GM18508 (cell line): ENCODE results near the gene POLE.

ENCODE experiments used
- ATAC-seq: cut with Tn5 transposase; IDR thresholded peaks from one replicate; pipeline ENCODE4 v1.9.1; 2021; ENCODE audit warnings: moderate number of reproducible peaks; ENCODE audit not compliant: insufficient read depth, unreplicated experiment

Gene POLE, protein sequence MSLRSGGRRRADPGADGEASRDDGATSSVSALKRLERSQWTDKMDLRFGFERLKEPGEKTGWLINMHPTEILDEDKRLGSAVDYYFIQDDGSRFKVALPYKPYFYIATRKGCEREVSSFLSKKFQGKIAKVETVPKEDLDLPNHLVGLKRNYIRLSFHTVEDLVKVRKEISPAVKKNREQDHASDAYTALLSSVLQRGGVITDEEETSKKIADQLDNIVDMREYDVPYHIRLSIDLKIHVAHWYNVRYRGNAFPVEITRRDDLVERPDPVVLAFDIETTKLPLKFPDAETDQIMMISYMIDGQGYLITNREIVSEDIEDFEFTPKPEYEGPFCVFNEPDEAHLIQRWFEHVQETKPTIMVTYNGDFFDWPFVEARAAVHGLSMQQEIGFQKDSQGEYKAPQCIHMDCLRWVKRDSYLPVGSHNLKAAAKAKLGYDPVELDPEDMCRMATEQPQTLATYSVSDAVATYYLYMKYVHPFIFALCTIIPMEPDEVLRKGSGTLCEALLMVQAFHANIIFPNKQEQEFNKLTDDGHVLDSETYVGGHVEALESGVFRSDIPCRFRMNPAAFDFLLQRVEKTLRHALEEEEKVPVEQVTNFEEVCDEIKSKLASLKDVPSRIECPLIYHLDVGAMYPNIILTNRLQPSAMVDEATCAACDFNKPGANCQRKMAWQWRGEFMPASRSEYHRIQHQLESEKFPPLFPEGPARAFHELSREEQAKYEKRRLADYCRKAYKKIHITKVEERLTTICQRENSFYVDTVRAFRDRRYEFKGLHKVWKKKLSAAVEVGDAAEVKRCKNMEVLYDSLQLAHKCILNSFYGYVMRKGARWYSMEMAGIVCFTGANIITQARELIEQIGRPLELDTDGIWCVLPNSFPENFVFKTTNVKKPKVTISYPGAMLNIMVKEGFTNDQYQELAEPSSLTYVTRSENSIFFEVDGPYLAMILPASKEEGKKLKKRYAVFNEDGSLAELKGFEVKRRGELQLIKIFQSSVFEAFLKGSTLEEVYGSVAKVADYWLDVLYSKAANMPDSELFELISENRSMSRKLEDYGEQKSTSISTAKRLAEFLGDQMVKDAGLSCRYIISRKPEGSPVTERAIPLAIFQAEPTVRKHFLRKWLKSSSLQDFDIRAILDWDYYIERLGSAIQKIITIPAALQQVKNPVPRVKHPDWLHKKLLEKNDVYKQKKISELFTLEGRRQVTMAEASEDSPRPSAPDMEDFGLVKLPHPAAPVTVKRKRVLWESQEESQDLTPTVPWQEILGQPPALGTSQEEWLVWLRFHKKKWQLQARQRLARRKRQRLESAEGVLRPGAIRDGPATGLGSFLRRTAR (N-terminal part only)

DNA sequence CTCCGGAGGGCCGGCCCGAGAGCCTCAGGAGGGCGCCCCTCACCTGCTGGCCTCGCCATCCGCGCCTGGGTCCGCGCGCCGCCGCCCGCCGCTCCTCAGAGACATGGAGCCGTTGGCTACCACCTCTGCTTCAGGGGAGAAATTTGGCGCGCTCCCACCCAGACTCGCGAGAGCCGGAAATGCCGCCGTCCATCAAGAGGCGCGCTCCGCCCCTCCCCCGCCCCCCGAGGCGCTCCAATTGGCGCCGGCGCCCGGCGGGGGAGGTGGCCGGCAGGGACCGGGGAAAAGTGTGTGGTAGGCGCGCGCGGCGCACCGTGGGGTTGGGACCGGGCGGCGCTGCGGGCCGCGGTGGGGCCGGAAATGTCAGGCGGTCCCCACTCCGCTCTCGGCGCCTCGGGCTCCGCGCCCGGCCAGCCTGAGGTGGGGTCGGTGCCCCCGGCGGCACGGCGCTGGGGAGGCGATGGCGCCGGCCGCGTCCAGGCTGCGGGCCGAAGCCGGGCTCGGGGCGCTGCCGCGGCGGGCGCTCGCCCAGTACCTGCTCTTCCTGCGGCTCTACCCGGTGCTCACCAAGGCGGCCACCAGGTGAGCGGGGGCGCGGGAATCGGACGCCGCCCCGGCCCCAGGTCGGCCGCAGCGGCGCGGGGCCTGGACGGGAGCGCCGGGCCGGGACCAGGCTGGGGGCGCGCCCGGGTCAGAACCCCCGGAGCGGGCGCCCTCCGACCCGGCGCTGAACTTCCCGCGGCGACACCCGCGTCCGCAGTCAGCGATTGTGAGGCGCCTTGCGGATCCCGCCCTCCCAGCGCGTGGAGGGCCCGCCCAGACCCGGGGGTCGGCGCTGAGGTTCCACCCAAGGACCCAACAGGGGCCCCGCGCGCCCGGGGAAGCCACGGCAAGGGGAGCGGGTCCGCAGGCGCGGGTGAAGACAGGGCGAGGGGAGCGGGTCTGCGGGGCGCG, at the start of gene POLE, which contains the start of gene PXMP2:
TSS of gene POLE (minus strand) at position 132 of the 954 bp plus-strand sequence. CDS start at position 105, 27 bp downstream.
TSS of gene PXMP2 (plus strand) at position 377 of the 954 bp plus-strand sequence. CDS start at position 461, 84 bp downstream.
- ATAC-seq, result peak; percentile 78

DNA sequence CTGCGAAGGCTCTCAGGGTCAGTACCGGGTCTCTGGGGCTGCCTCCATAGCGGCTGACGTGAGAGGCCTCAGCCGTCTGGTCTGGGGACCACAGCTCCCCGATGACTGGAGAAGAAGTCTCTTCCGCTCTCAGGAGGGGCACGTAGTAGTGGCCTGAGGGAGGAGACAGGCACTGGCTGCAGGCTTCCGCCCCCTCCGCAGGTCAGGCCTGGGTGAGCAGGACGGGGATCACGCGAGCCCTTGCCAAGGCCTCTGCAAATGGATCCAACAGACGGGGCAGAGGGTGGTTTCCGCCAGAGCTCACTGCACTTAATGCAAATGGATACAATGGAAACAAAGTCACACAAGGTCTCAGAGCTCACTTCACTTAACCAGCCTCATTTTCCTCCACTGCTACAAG, 49.8 kb upstream of the POLE start:
- ATAC-seq, result no peak

DNA sequence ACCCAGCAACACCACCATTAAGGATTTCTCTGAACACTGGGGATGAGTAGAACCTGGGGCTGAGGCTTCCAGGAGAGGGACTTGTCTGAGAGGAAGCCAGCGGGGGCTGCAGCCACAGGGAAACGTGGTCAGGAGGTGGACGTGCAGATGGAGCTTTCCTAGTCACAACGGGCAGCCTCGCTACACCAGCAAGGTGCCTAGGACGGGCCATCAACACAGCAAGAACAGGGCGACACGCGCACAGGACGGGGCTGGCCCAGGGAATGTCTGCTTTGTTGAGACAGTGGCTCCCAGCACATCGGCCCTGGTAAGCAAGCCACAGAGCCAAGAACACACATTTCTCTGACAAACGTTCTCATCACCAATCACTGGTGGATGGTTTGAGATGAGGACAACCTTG, 49.2 kb upstream of the POLE start:
- ATAC-seq, result no peak

DNA sequence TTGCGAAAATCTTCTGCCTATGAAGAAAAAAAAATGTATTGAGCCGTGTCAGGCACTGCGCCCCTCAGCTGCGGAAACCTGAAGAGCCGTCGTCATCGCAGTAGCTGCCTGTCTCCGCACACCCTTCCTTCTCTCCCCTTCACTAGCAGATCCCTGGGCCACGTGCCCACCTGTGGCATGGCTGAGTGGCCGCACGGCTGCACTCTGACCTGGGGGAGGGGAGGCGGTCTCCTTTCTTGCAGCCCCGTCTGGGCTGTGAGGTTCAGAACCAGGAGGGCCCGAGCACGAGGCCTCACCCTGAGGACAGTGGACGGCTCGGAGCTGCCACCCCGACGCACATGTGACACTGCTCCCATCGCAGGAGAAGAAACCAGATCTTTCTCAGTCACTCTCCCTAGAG, 48.4 kb upstream of the POLE start:
- ATAC-seq, result no peak

DNA sequence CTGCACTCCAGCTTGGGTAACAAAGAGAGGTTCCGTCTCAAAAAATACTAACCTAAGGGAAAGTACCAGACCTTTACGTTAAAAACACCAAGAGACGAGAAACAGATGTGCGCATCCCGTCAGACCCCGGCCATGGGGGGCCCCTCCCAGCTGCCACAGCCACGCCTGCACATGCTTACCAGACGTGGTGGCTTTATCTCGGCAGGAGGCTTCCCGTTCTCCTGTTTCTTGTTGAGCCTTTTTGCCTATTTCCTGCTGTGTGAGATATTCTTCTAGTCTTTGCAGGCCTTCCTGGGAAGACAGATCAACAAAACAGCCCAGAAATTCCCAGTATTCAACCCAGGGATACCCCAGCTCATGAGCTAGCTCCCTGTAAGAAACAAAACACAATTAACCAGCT, 47.1 kb upstream of the POLE start:
- ATAC-seq, result no peak

DNA sequence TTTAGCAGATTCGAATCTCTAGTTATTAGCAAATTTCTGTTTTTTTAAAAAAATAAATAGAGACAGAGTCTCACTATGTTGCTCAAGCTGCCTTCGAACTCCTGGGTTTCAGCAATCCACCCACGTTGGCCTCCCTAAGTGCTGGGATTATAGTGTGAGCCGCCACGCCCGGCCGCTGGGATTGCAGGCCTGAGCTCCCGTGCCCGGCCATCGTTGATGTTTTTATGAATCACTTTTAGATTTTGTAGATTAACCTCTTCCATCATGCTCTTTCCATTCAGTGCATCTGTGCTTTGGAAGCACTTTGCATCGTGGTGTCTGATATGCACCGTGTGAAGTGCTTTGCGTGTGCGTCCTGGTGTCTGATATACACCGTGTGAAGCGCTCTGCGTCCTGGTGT, 44.4 kb upstream of the POLE start:
- no peak for ATAC-seq

DNA sequence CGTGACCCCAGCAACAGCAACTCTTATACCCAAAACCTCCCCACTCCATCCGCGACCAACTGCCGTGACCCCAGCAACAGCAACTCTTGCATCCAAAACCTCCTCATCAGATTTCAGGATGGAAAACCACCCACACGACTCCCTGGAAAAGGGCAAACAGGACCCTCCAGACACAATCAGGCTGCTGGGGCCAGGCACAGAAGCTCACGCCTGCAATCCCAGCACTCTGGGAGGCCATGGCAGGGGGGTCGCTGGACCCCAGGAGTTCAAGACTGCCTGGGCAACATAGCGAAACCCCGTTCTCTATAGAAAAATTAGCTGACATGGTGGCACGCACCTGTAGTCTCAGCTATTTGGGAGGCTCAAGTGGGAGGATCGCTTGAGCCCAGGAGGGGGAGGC, 43.2 kb upstream of the POLE start:
- no peak for ATAC-seq

DNA sequence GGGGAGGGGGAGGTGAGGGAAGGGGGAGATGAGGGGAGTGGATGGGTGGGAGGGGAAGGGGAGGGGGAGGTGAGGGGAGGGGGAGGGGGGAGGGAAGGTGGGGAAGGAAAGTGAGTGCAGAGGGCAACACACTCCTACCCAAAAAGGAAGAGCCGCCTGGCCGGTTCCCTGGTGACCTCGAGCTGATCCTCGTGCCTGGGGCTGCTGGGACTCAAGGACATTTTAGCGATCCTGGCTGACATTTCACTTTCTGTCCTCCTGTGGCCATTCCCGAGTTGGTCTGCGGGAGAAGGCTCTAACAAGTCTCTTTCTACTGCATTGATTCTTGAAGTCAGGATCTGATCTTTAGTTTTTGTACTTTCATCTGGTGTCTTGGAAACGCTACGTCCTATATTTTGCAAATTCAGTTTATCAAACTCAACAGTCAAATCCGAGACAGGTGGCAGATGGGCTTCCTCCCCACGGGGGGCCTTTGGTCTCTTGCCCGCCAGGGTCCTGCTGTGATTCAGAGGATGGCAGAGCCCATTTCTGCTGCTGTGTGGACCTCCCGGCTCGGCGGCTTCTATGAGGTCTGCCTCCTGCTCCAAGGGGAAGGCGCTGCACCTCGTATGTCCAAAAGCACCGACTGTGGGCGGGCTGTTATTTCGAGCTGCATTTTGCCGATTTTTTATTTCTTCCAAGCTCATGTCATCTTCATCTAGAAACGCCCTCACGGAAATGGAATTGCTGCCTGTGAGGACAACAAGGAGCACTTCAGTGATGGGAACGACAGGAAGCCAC, 42.6 kb upstream of the POLE start:
- no peak for ATAC-seq

DNA sequence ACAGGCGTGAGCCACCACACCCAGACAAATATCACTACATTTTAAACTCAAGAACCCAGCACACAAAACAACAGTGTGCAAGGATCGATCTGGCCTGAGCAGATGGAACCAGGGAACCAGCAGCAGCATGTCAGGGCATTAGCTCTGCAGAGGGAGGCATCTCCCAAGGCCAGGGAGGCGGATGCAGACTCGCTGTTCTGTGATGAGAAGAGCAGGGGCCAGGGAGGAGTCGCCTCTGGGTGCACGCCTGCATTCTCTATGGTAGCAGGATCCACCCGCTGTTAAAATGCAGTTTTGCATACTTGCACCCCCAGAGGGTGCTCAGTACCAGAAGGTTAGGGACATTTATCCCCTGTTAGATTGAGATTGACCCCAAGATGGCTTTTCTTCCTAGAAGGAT, 41.4 kb upstream of the POLE start:
- ATAC-seq, result no peak

DNA sequence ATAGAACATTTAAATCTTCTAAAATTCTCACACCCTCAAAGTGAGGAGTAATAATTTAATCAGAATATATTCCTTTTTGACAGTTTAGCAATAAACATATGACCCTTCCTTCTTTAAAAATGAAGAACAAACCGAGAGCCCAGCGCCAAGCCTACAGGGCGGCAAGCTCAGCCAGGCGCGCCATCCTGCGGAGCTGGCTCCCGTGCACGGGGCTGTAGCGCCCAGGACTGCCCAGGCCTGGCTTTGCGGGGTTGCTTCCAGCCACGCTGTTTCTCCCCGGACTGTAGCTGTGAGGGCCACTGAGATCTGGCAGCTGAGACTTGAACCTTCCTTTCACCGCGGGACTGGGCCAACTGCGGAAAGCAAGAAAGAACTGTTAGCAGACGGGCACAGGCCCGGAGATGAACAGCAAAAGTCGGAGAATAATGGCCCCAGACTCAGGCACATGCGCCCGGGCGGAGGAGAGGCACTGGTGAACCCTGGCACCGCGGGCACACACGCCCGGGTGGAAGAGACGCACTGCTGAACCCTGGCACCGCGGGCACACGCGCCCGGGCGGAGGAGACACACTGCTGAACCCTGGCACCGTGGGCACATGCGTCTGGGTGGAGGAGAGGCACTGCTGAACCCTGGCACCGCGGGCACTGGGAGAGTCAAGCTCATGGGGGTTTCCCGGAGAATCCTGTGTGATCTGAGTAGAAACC, 40.1 kb upstream of the POLE start:
- no peak for ATAC-seq

DNA sequence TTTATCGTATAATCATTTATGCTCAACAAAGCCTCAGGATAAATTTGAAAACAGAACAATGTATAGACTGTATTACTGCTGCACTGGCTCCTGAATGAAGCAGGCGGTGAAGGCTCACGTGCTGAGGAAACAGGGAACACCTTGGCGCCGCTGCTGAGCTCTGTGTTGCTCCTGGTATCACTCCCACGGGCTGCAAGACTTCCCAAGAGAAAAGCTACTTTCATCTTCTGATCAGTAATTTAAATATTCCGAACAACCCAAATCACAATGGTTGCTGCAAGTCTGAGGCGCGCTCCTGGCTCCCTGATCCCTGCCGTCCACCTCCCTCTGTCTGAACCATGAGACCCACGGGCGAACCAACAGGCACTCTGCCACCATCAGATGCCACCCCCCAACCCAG, 39.2 kb upstream of the POLE start:
- no peak for ATAC-seq

DNA sequence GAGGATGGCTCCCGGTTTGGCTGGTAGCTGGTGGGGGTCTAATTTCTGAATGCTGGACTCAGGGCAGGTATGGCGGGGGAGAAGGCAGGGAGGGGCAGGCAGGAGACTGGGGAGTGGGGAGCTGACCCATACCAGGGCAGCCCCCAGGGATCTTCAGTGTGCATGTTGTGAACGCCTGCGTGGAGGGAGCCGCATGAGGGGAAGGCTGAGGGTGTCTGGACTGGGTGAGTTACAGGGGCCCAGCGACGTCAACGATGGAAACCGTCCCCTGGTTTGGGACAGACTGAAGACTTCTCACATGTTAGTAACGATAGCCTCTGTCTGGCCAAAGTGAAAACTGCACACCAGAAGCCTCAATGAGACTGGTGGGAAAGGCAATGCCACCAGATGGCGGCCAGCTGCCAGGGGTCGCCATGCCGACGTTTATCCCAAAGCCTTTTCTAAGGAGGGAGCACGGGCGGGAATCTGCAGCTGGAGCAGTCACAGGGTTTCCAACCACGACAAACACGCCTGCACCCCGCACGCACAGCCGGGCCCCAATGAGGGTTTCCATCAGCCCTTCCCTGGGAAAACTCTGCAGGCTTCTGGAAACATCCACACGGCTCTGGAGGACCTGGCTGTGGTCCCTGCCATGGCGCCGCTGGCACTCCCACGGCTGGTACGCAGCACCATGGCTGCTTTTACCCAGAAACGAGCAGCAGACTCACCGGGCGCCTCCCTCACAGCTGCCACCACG, 37.5 kb upstream of the POLE start:
- ATAC-seq, result no peak

DNA sequence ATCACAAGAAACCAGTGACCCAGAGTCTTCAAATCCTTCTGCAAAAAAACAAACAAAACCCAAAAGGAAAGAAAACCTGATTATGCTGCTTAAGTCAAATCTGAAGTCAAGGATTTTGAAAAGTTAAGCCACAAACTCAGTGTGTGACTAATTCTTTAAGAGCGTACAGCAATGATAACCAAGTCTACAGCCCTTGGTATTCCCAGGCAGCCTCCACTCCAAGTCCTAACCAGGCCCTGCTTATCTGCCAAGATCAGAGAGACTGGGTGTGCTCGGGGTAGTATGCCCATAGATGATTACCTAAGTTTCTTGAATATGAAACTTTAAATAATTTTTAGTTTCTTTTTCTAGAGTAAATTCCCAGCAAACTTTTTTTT, 36.6 kb upstream of the POLE start:
- no peak for ATAC-seq

DNA sequence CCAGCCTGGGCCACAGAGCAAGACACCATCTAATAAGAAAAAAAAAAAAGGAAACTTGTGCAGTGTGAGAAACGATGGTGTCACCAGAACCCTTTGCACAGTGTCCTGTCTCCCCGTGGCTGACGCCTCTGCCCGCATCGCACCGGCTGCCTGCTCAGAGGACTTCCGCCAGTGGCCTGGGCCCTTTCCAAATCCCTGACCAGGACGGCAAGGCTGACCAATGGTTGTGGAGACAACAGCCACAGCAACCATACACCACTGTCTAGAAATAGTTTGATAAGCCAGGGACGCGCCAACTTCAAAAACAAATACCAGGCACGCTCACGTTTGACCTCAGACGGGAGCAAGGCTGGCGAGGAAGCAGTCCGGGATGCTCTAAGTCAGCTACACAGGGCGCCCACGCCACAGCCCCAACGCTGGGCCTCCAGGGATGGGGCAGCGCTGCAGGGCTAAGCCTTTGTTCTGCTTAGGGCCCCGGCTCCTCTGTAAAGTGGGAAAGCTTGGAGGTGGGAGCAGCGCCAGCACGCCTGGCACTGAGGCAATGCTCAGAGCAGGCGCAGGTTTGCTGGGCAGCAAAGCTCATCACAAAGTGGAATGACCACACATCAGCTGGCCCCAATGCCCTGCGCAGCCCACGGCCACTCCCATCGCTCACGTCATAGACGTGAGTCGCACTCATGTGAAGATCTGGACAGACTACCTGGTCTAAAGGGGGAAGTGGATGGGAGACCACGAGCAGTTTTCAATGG, 36.0 kb upstream of the POLE start:
- ATAC-seq, result no peak

DNA sequence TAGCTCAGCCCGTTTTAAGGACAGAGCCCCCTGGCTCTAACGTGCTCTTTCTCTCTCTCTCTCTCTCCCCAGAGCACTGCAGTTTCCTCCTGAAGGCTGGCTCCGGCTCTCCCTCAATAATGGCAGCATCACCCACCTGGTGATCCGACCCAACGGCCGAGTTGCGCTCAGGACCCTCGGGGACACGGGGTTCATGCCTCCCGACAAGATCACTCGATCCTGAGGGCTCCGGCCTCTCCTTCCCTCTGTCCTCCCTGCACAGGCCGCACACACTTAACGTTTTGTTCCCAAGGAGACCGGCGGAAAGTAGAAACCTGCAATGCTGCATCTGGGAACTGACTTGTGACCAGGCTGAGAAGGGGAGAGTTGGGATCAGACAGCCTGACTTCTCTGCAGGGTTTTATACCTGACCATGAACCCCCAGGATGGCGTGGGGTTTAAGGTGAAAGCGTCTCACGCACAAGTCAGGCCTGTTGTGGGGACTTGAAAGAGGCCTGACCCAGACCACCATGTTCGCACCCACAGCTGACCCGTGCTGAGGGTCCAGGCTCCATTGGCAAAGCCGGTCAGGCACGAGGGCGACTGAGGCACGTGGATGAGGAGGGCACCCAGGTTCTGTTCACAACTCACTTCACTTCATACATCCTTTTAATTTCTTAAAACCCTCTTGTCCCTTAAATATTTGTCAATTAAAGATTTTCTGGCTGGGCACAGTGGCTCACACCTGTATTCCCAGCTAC, 33.6 kb upstream of the POLE start:
- ATAC-seq, result no peak

DNA sequence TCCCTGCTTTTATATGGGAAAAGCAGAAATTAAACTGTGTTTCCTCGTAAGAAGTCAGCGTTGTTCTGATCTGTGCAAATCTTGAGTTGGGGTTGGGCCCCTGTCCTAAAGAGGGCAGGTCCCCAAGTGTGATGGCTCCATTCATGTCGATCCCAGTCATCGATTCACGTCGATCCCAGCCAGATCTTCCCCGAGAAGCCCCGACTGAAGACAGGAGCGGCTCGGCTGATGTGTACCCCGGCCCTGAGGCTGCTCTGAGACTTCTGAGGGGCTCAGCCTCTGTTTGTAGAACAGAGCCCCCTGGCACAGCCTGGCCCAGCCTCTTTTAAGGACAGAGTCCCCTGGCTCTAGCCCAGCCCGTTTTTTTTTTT, 32.8 kb upstream of the POLE start:
- no peak for ATAC-seq
